Activated CD8-positive, alpha-beta memory T cell treated with anti-CD3 and anti-CD28 coated beads for 1 hour (primary cell): Measurements from ENCODE around the gene TBC1D2B.
"Not testable (repeated sequence)": the region's sequence is repeated elsewhere in the genome, so short reads cannot be mapped to it uniquely, and the experiment has no call there.

Source experiments
- DNase-seq, 2 donors: peaks; one replicate each; pipeline ENCODE4 v3.0.0-alpha.2; 2020; ENCODE audit warnings: low read depth in 1 of 2; ENCODE audit errors: extremely low read depth in 1 of 2

The TBC1D2B gene

GRCh38 chr15:77980098-77980497 lies 97.4 kb downstream of the TBC1D2B start:
- no peak for DNase-seq

- not testable (repeated sequence) for DNase-seq
Observed at GRCh38 chr15:77979157-77979556, 98.4 kb downstream of the TBC1D2B start.

- DNase-seq: not testable (repeated sequence)
Observed at GRCh38 chr15:77978759-77979145, 98.8 kb downstream of the TBC1D2B start.

- DNase-seq: not testable (repeated sequence)
Observed at GRCh38 chr15:77977903-77978758, 99.4 kb downstream of the TBC1D2B start.

GRCh38 chr15:77976760-77977525 lies 100.6 kb downstream of the TBC1D2B start:
- not testable (repeated sequence) for DNase-seq

GRCh38 chr15:77976095-77976450 lies 101.4 kb downstream of the TBC1D2B start:
- DNase-seq: not testable (repeated sequence)

- no peak for DNase-seq
Observed at GRCh38 chr15:77975332-77976094, 102.0 kb downstream of the TBC1D2B start.

GRCh38 chr15:77974416-77975331 lies 102.8 kb downstream of the TBC1D2B start:
- DNase-seq: no peak

GRCh38 chr15:77974098-77974414 lies 103.5 kb downstream of the TBC1D2B start:
- DNase-seq: no peak

- DNase-seq: not testable (repeated sequence)
Observed at GRCh38 chr15:77973273-77974097, 104.0 kb downstream of the TBC1D2B start.

GRCh38 chr15:77972706-77973105 lies 104.8 kb downstream of the TBC1D2B start:
- not testable (repeated sequence) for DNase-seq

GRCh38 chr15:77971875-77972274 lies 105.6 kb downstream of the TBC1D2B start:
- DNase-seq: not testable (repeated sequence)

- not testable (repeated sequence) for DNase-seq
Observed at GRCh38 chr15:77970813-77971360, 106.6 kb downstream of the TBC1D2B start.

GRCh38 chr15:77969055-77969454 lies 108.5 kb downstream of the TBC1D2B start:
- no peak for DNase-seq

- DNase-seq: no peak
Observed at GRCh38 chr15:77967798-77968197, 109.7 kb downstream of the TBC1D2B start.

- DNase-seq: not testable (repeated sequence)
Observed at GRCh38 chr15:77967235-77967615, 110.3 kb downstream of the TBC1D2B start.

- DNase-seq: peak in 1 of 2 donors; percentile 19
Observed at GRCh38 chr15:77966540-77967234, 110.8 kb downstream of the TBC1D2B start.

- no peak for DNase-seq
Observed at GRCh38 chr15:77964193-77964592, 113.3 kb downstream of the TBC1D2B start.
